ENCODE measurements around the gene CTBP2.

The CTBP2 gene

GRCh38 chr10:125035588-125036295 lies 124.6 kb downstream of the CTBP2 start:
- DNase-seq, result no peak

GRCh38 chr10:125035136-125035535 lies 125.2 kb downstream of the CTBP2 start:
- DNase-seq, result no peak

GRCh38 chr10:125034675-125035074 lies 125.7 kb downstream of the CTBP2 start:
- no peak for DNase-seq

- no peak for DNase-seq
Observed at GRCh38 chr10:125033146-125033924, 127.0 kb downstream of the CTBP2 start.

GRCh38 chr10:125032474-125033020 lies 127.8 kb downstream of the CTBP2 start:
- no peak for DNase-seq

- DNase-seq, result no peak
Observed at GRCh38 chr10:125030567-125031197, 129.7 kb downstream of the CTBP2 start.

GRCh38 chr10:125029584-125030242 lies 130.7 kb downstream of the CTBP2 start:
- DNase-seq, result no peak

GRCh38 chr10:125027871-125028869 lies 132.2 kb downstream of the CTBP2 start:
- DNase-seq, result no peak

GRCh38 chr10:125026974-125027735 lies 133.2 kb downstream of the CTBP2 start:
- no peak for DNase-seq

GRCh38 chr10:125026036-125026931 lies 134.1 kb downstream of the CTBP2 start:
- DNase-seq, result no peak

- no peak for DNase-seq
Observed at GRCh38 chr10:125025341-125025740, 135.0 kb downstream of the CTBP2 start.

GRCh38 chr10:125024497-125025234 lies 135.7 kb downstream of the CTBP2 start:
- DNase-seq, result peak; percentile 79

- peak; percentile 79 for DNase-seq
Observed at GRCh38 chr10:125023862-125024496, 136.4 kb downstream of the CTBP2 start.

- peak; percentile 59 for DNase-seq
Observed at GRCh38 chr10:125023255-125023654, 137.1 kb downstream of the CTBP2 start.

- DNase-seq, result no peak
Observed at GRCh38 chr10:125022671-125023070, 137.7 kb downstream of the CTBP2 start.

GRCh38 chr10:125021686-125022344 lies 138.5 kb downstream of the CTBP2 start:
- DNase-seq, result no peak

- DNase-seq, result no peak
Observed at GRCh38 chr10:125020871-125021270, 139.5 kb downstream of the CTBP2 start.

- DNase-seq, result no peak
Observed at GRCh38 chr10:125020386-125020785, 140.0 kb downstream of the CTBP2 start.
